ENCODE measurements around the gene TNS3.

GRCh38 chr7:47328392-47329319 is 253.3 kb downstream of the TNS3 start:
- no peak for TF ChIP-seq EP300 (IDR thresholded peaks at IDR 0.05)
- TF ChIP-seq POLR2A (IDR thresholded peaks at IDR 0.05), result no peak
